ENCODE data around the gene NLRP6.

DNA sequence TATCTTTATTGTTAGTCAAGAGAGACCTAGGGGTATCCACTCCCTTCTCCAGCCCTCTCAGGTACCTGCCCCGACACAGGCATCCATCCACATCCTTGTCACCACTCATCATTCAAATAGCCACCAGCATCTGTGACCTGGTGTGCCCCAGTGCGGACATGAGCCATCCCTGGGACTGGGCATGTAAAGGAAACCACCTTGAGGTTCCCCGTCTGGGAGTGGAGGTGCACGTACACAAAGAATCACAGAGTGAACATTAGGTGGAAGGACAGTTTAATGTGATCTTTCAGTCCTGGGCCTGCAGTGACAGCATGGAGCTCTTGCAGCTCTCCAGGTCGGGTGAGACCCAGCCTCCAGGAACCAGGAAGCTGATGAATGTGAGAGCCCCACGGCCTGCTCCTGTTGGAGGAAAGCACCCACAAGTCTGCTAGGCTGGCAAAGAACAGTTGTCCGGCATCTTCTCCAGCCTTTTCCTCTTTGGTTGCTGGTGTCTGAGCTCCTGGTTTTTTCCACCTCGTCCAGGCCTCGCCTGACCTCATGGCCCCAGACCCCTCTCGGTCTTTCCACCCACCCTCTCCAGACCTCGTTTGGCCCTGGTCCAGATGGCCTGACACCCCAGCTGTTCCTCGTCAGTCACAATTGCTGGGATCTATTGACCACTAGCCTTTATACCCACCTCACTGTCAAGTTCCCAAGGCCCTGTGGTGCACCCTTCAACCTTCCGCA is 24.9 kb upstream of the NLRP6 start:
- TF ChIP-seq, protein P1, sequence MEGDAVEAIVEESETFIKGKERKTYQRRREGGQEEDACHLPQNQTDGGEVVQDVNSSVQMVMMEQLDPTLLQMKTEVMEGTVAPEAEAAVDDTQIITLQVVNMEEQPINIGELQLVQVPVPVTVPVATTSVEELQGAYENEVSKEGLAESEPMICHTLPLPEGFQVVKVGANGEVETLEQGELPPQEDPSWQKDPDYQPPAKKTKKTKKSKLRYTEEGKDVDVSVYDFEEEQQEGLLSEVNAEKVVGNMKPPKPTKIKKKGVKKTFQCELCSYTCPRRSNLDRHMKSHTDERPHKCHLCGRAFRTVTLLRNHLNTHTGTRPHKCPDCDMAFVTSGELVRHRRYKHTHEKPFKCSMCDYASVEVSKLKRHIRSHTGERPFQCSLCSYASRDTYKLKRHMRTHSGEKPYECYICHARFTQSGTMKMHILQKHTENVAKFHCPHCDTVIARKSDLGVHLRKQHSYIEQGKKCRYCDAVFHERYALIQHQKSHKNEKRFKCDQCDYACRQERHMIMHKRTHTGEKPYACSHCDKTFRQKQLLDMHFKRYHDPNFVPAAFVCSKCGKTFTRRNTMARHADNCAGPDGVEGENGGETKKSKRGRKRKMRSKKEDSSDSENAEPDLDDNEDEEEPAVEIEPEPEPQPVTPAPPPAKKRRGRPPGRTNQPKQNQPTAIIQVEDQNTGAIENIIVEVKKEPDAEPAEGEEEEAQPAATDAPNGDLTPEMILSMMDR (IDR thresholded peaks at IDR 0.05) = no peak
- no peak for TF ChIP-seq POLR2A (IDR thresholded peaks at IDR 0.05)
- TF ChIP-seq POLR2AphosphoS5 (IDR thresholded peaks at IDR 0.05) = no peak
